Adrenal gland (tissue), 12 donors: ENCODE measurements around the gene SAFB2. TPM values are rescaled to one million over a fixed set of nuclear protein-coding genes. Genes with fewer than 3 reads are reported as not detected.

ENCODE experiments used
- DNase-seq, 7 donors: peaks; one replicate each; pipeline ENCODE4 v3.0.0-alpha.2; 2019 to 2020
- H3K27ac ChIP-seq, 5 donors: fragments of 200-600 bp; sonication (generic) in 4 of 5; 1 replicate in 3 of 5; 2 replicates in 2 of 5; pipeline versions ENCODE4 v1.5.1 to v1.8.0; 2016 to 2020; ENCODE audit warnings: mild to moderate bottlenecking in 1 of 5
- H3K27me3 ChIP-seq: fragments of 200-600 bp; 2 replicates; pipeline ENCODE4 v1.8.0; 2021
- H3K36me3 ChIP-seq, 2 donors: fragments of 200-600 bp; replicated peaks in 1 of 2; 1 replicate in 1 of 2; 2 replicates in 1 of 2; pipeline versions ENCODE4 v1.5.1 to v1.8.0; 2018 to 2022
- H3K4me1 ChIP-seq, 2 donors: fragments of 200-600 bp; replicated peaks in 1 of 2; 1 replicate in 1 of 2; 2 replicates in 1 of 2; pipeline versions ENCODE4 v1.5.1 to v1.8.0; 2018 to 2021
- H3K4me3 ChIP-seq, 4 donors: fragments of 200-600 bp; sonication (generic) in 3 of 4; one replicate each; pipeline ENCODE4 v1.5.1; 2016 to 2018
- H3K9me3 ChIP-seq, 3 donors: fragments of 200-600 bp; sonication (generic) in 1 of 3; replicated peaks in 1 of 3; 1 replicate in 2 of 3; 2 replicates in 1 of 3; pipeline versions ENCODE4 v1.5.1 to v1.8.0; 2016 to 2021
- CTCF ChIP-seq, 6 experiments: fragments of 450-650 bp in 4 of 6; fragments of 200-600 bp in 2 of 6; sonication (generic) in 1 of 6; IDR thresholded peaks; 1 replicate in 5 of 6; 2 replicates in 1 of 6; pipeline versions ENCODE4 v1.5.1 to v1.8.0; 2016 to 2021; ENCODE audit warnings: antibody characterized with exemption in 6 of 6, mild to moderate bottlenecking in 2 of 6, moderate library complexity in 1 of 6
- POLR2A ChIP-seq, 2 donors: fragments of 450-650 bp; IDR thresholded peaks; one replicate each; pipeline ENCODE4 v1.6.1; 2017; ENCODE audit warnings: antibody characterized with exemption in 2 of 2, mild to moderate bottlenecking in 2 of 2, moderate library complexity in 1 of 2
- WGBS, 4 donors: extraction: QIAGEN DNeasy Blood & Tissue Kit in 2 of 4; methylation state at CpG; one replicate each; pipeline versions ENCODE4 v1.1.5 to v1.1.7; 2013 to 2017; 5-methylcytosine and 5-hydroxymethylcytosine counted together
- intact Hi-C, 2 donors: fragments of 100-400 bp; cut with DNase I; formaldehyde crosslinking; loops; one replicate each; pipeline versions ENCODE4 v1.14.1 to v1.15.0; 2022 to 2023
- polyA plus RNA-seq, 3 donors: library from polyadenylated mRNA; stranded (reverse); fragments of 200-250 nt in 2 of 3; fragments of 350-450 nt in 1 of 3; fragmentation: Illumina TruSeq in 1 of 3; extraction: RNeasy Lipid Tissue Mini Kit (QIAGEN cat#74804) in 1 of 3; gene quantifications; one replicate each; pipeline ENCODE4 v1.2.3, GENCODE V29; 2013 to 2014
- total RNA-seq, 9 donors: library from RNA; depleted of rRNA in 4 of 9; stranded (reverse); fragments of >200 nt in 4 of 9; fragments of 120-200 nt in 1 of 9; fragmentation: NEBNext Ultra II Directional in 1 of 9; extraction: Animal tissue kit (Norgen Biotek cat#: 25700) in 1 of 9; gene quantifications; one replicate each; pipeline versions ENCODE4 v1.1.0 to v1.2.4, GENCODE V29; 2013 to 2023
- donor health status: healthy with polysubstance abuse.
- donor health status: Bipolar disorder and iron deficiency.
- donor health status: DM: yes; HTN: yes; CAD: no.
- donor health status: DM: no; HTN: no; CAD: no.
- donor health status: DM: no; HTN: no; CAD: no.
- donor health status: DM: yes; HTN: yes; CAD: no.

SAFB2 gene
- total and polyA plus RNA-seq, 12 donors, result 27.1 to 254 (median 65.2) TPM

- TF ChIP-seq POLR2A (IDR thresholded peaks at IDR 0.05) (no peak), CTCF (IDR thresholded peaks at IDR 0.05) (no peak)
- H3K4me3 ChIP-seq, result no peak overlapping the region
- peak overlapping the region in 4 of 5 donors; percentile 3 to 68 (median 64) for H3K27ac ChIP-seq
- 39 to 61% (median 53%) methylated on average over 2 of the region's 2 CpGs for WGBS, 4 donors
- H3K36me3 ChIP-seq, result peaks cover 0 to 56% of the 10 kb centered on the region in 2 donors
- intact Hi-C loops, result no loop called here
- DNase-seq, result peak; percentile 42 to 82 (median 73)
- H3K27me3 ChIP-seq, result no peaks in the 10 kb centered on the region
- H3K9me3 ChIP-seq, result no peaks in the 10 kb centered on the region
- H3K4me1 ChIP-seq, result peaks cover 29 to 60% of the 10 kb centered on the region in 2 donors
These were observed 19.6 kb upstream of the SAFB2 start for GRCh38 chr19:5642204-5642603.

GRCh38 chr19:5641171-5641570 lies 18.6 kb upstream of the SAFB2 start:
- peak overlapping the region in 4 of 5 donors; percentile 3 to 68 (median 64) for H3K27ac ChIP-seq
- no peaks in the 10 kb centered on the region for H3K27me3 ChIP-seq
- no peak for DNase-seq
- no peak for TF ChIP-seq POLR2A (IDR thresholded peaks at IDR 0.05)
- TF ChIP-seq CTCF (IDR thresholded peaks at IDR 0.05), result no peak
- 84 to 92% (median 86%) methylated on average over 4 of the region's 4 CpGs for WGBS, 4 donors
- H3K4me1 ChIP-seq, result peaks cover 29 to 64% of the 10 kb centered on the region in 2 donors
- no peaks in the 10 kb centered on the region for H3K9me3 ChIP-seq
- H3K36me3 ChIP-seq, result peaks cover 0 to 46% of the 10 kb centered on the region in 2 donors
- no peak overlapping the region for H3K4me3 ChIP-seq
- intact Hi-C loops, result no loop called here

GRCh38 chr19:5637971-5638370 lies 15.4 kb upstream of the SAFB2 start:
- TF ChIP-seq POLR2A (IDR thresholded peaks at IDR 0.05), result no peak
- TF ChIP-seq CTCF (IDR thresholded peaks at IDR 0.05), result no peak
- peaks cover 25 to 62% of the 10 kb centered on the region in 2 donors for H3K4me1 ChIP-seq
- intact Hi-C loops, result no loop called here
- H3K4me3 ChIP-seq, result no peak overlapping the region
- WGBS, 4 donors, result 33 to 43% (median 39%) methylated on average over 1 of the region's 1 CpG
- peaks cover 0 to 14% of the 10 kb centered on the region in 2 donors for H3K36me3 ChIP-seq
- peak overlapping the region in 2 of 5 donors; percentile 40 to 72 for H3K27ac ChIP-seq
- H3K27me3 ChIP-seq, result no peaks in the 10 kb centered on the region
- DNase-seq, result peak in 2 of 7 donors; percentile 52 to 62
- no peaks in the 10 kb centered on the region for H3K9me3 ChIP-seq

- Histone ChIP-seq H3K27ac (peak overlapping the region in 1 of 5 donors; percentile 14), H3K4me1 (peaks cover 37 to 67% of the 10 kb centered on the region in 2 donors)
These were observed 12.9 kb upstream of the SAFB2 start for GRCh38 chr19:5635427-5635826.

More at GRCh38 chr19:5635427-5635826, 12.9 kb upstream of the SAFB2 start:
- H3K36me3 ChIP-seq, result no peaks in the 10 kb centered on the region
- TF ChIP-seq POLR2A (IDR thresholded peaks at IDR 0.05), result no peak
- TF ChIP-seq CTCF (IDR thresholded peaks at IDR 0.05), result no peak
- H3K27me3 ChIP-seq, result no peaks in the 10 kb centered on the region
- H3K9me3 ChIP-seq, result no peaks in the 10 kb centered on the region
- H3K4me3 ChIP-seq, result no peak overlapping the region
- WGBS, 4 donors, result 83 to 91% (median 89%) methylated on average over 6 of the region's 6 CpGs
- intact Hi-C loops, result no loop called here
- DNase-seq, result peak in 1 of 7 donors; percentile 33
